Urinary bladder (tissue), 4 donors: ENCODE data around the gene SLX9. TPM values are rescaled to one million over a fixed set of nuclear protein-coding genes. Genes with fewer than 3 reads are reported as not detected.

Experiments used
- DNase-seq: peaks from one replicate; pipeline ENCODE4 v3.0.0-alpha.2; 2015; ENCODE audit errors: extremely low spot score
- H3K27ac ChIP-seq: one replicate; pipeline ENCODE4 v1.5.1; 2013; ENCODE audit warnings: low read depth, mild to moderate bottlenecking, moderate library complexity
- H3K36me3 ChIP-seq: one replicate; pipeline ENCODE4 v1.6.1; 2013; ENCODE audit warnings: mild to moderate bottlenecking, moderate library complexity; ENCODE audit not compliant: insufficient read depth
- H3K4me1 ChIP-seq: one replicate; pipeline ENCODE4 v1.6.1; 2013; ENCODE audit warnings: mild to moderate bottlenecking, moderate library complexity; ENCODE audit not compliant: insufficient read depth
- H3K4me3 ChIP-seq: one replicate; pipeline ENCODE4 v1.5.1; 2013; ENCODE audit warnings: low read depth, low read length
- WGBS: extraction: QIAGEN DNeasy Blood & Tissue Kit; methylation state at CpG from one replicate; pipeline ENCODE4 v1.1.7; 2013; 5-methylcytosine and 5-hydroxymethylcytosine counted together
- polyA plus RNA-seq: library from polyadenylated mRNA; stranded (reverse); fragments of 200-250 nt; gene quantifications from one replicate; pipeline ENCODE4 v1.2.3, GENCODE V29; 2013
- total RNA-seq: library from RNA; depleted of rRNA; stranded (reverse); fragments of >200 nt; gene quantifications from one replicate; pipeline ENCODE4 v1.2.3, GENCODE V29; 2014
- donor health status: healthy with polysubstance abuse.
- donor health status: healthy.

The SLX9 gene
- total and polyA plus RNA-seq, 2 donors = 7.1 to 35.7 TPM

- no peak overlapping the region for H3K27ac ChIP-seq
- DNase-seq = no peak
- H3K4me3 ChIP-seq = no peak overlapping the region
- H3K4me1 ChIP-seq = no peaks in the 10 kb centered on the region
- peaks cover 2% of the 10 kb centered on the region for H3K36me3 ChIP-seq
- WGBS = 92% methylated on average over 16 of the region's 16 CpGs
These were observed 16.0 kb downstream of the SLX9 start for GRCh38 chr21:44955798-44956175.

GRCh38 chr21:44956356-44957046 is 16.7 kb downstream of the SLX9 start:
- DNase-seq = no peak
- 93% methylated on average over 35 of the region's 35 CpGs for WGBS
- H3K27ac ChIP-seq = no peak overlapping the region

GRCh38 chr21:44957047-44957831 is 17.4 kb downstream of the SLX9 start:
- no peaks in the 10 kb centered on the region for H3K4me1 ChIP-seq

More at GRCh38 chr21:44956356-44957046, 16.7 kb downstream of the SLX9 start:
- Histone ChIP-seq H3K4me3 (no peak overlapping the region), H3K4me1 (no peaks in the 10 kb centered on the region), H3K36me3 (peaks cover 2% of the 10 kb centered on the region)

DNA sequence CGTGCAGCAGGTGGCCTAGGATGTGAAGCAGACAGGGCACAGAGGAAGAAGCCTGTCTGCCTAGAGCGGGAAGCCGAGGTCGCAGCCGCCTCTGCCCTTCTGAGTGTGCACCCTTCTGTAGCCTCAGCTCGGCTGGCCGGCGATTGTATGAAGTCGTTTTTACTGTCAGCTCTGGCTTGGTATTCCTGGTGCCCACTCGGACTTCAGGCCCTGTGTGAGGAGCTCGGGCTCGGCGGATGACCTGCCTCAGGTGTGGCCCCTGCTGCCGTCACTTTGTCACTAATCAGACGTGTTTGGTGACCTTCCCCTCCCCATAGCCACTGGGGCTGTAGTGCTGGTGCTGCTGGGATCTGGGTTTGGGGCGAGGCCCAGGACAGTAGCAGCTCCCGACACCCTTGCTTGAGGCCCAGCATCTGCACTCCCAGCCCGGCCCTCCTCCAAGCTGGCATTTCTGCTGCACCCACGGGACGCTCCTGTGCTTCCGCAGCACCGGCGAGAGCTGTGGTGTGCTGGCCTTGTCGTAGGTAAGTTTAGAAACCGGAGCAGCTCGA is 18.1 kb downstream of the SLX9 start:
- Histone ChIP-seq H3K4me3 (no peak overlapping the region), H3K4me1 (no peaks in the 10 kb centered on the region), H3K27ac (no peak overlapping the region), H3K36me3 (peaks cover 2% of the 10 kb centered on the region)
- DNase-seq = no peak
- WGBS = 72% methylated on average over 26 of the region's 26 CpGs

More at GRCh38 chr21:44957047-44957831, 17.4 kb downstream of the SLX9 start:
- no peak for DNase-seq
- WGBS = 94% methylated on average over 22 of the region's 22 CpGs
- Histone ChIP-seq H3K27ac (no peak overlapping the region), H3K36me3 (peaks cover 2% of the 10 kb centered on the region), H3K4me3 (no peak overlapping the region)

DNA sequence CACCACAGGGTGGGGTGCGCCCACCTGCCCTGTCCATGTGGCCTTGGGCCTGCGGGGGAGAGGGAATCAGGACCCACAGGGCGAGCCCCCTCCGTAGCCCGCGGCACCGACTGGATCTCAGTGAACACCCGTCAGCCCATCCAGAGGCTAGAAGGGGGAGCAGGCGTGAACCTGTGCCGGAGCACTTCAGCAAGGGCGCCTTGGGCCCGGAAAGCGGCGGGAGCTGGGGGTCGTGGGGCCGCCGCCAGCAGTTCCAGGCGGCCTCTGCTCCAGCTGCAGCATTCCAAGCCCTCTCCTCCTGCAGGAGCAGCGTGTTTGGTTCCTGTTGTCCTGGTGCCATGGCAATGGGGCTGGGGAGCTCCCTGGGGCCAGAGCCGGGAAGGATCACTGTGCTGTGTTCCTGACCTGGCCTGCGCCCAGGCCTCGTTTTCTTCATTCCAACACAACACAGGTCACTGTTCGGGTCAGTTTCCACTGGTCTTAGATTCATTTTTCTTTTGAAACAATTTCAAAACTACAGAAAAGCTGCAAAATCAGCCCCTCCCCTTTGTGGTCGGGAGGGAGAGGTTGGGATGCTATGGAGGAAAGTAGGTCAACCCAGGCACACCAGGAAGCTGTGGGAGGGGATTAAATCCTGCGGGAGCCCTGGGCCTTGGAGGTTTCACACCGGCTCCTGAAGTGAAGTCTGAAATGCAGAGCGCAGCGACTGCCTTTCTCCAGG is 18.8 kb downstream of the SLX9 start:
- H3K4me3 ChIP-seq = no peak overlapping the region
- H3K36me3 ChIP-seq = peaks cover 2% of the 10 kb centered on the region
- whole genome bisulfite sequencing = 29% methylated on average over 28 of the region's 28 CpGs
- DNase-seq = no peak
- no peak overlapping the region for H3K27ac ChIP-seq
- no peaks in the 10 kb centered on the region for H3K4me1 ChIP-seq

- 83% methylated on average over 26 of the region's 26 CpGs for WGBS
These were observed 19.7 kb downstream of the SLX9 start for GRCh38 chr21:44959376-44960091.

GRCh38 chr21:44960141-44961092 is 20.6 kb downstream of the SLX9 start:
- no peak overlapping the region for H3K27ac ChIP-seq
- peaks cover 2% of the 10 kb centered on the region for H3K36me3 ChIP-seq
- DNase-seq = no peak
- WGBS = 90% methylated on average over 23 of the region's 23 CpGs
- H3K4me1 ChIP-seq = no peaks in the 10 kb centered on the region
- H3K4me3 ChIP-seq = no peak overlapping the region

More at GRCh38 chr21:44959376-44960091, 19.7 kb downstream of the SLX9 start:
- H3K4me1 ChIP-seq = no peaks in the 10 kb centered on the region
- no peak overlapping the region for H3K4me3 ChIP-seq
- no peak for DNase-seq
- peaks cover 2% of the 10 kb centered on the region for H3K36me3 ChIP-seq
- H3K27ac ChIP-seq = no peak overlapping the region

DNA sequence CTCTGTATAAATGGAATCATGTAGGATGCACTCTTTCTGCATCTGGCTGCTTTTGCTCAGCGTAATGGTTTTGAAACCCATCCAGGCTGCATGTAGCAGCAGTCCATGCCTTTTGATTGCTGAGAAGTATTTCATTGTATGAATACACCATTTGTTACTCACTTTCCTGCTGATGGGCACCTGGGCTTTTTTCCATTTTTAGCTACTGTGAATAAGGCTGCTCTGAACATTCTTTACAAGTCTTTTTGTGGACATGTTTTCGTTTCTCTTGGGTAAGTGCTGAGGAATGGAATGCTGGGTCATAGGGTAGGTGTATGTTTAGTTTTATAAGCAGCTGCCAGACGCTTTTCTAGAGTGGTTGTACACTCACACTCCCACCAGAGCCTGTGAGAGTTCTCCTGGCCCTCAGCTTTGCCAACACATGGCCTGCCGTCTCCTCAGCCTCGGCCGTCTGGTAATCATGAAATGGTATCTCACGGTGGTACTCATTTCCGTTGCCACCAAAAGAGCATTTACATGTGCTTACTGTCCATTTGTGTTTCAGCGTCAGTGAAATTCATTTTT is 22.7 kb downstream of the SLX9 start:
- no peak overlapping the region for H3K27ac ChIP-seq
- H3K4me3 ChIP-seq = no peak overlapping the region
- no peak for DNase-seq
- 52% methylated on average over 9 of the region's 9 CpGs for WGBS
- H3K36me3 ChIP-seq = peaks cover 2% of the 10 kb centered on the region
- no peaks in the 10 kb centered on the region for H3K4me1 ChIP-seq

- Histone ChIP-seq H3K27ac (no peak overlapping the region), H3K4me3 (no peak overlapping the region), H3K36me3 (peaks cover 4% of the 10 kb centered on the region), H3K4me1 (no peaks in the 10 kb centered on the region)
- DNase-seq = no peak
- WGBS = 99% methylated on average over 12 of the region's 12 CpGs
These were observed 24.6 kb downstream of the SLX9 start for GRCh38 chr21:44964381-44964780.

- 83% methylated on average over 17 of the region's 17 CpGs for WGBS
- H3K4me1 ChIP-seq = no peaks in the 10 kb centered on the region
- peaks cover 4% of the 10 kb centered on the region for H3K36me3 ChIP-seq
- no peak overlapping the region for H3K27ac ChIP-seq
- DNase-seq = no peak
- H3K4me3 ChIP-seq = no peak overlapping the region
These were observed 25.6 kb downstream of the SLX9 start for GRCh38 chr21:44965251-44966022.
